ENCODE data around the gene TSSK3. TPM values are rescaled to one million over a fixed set of nuclear protein-coding genes. Genes with fewer than 3 reads are reported as not detected.

TSSK3 gene
- total RNA-seq, 1 experiment from 2014 or later = not detected

GRCh38 chr1:32404946-32405345 lies 42.6 kb downstream of the TSSK3 start:
- Histone ChIP-seq H3F3A (ENCODE audit: low read length, unreplicated experiment) (no peaks in the 10 kb centered on the region), H3K79me2 (ENCODE audit: low read length) (no peaks in the 10 kb centered on the region), H3K4me2 (ENCODE audit: low read length) (no peak overlapping the region), H2AFZ (ENCODE audit: low read length) (no peak overlapping the region), H3K9me3 (ENCODE audit: low read length) (no peaks in the 10 kb centered on the region), H3K27ac (ENCODE audit: low read length) (no peak overlapping the region), H3K4me1 (ENCODE audit: insufficient read depth, low read length) (peaks cover 4% of the 10 kb centered on the region; the same call in 1 of the 2 replicates), H4K20me1 (ENCODE audit: low read length) (no peaks in the 10 kb centered on the region), H3K9ac (ENCODE audit: low read length) (no peak overlapping the region), H3K27me3 (ENCODE audit: low read length) (no peaks in the 10 kb centered on the region), H3K36me3 (ENCODE audit: low read depth, low read length) (no peaks in the 10 kb centered on the region), H3K4me3 (ENCODE audit: low read length) (no peak overlapping the region), H3K9me2 (replicated peaks; ENCODE audit: low read length) (no peaks in the 10 kb centered on the region)
- ATAC-seq = no peak
- no TSS peak for BruUV-seq (replicated peaks)
- CTCF ChIA-PET = no interaction called here
- TF ChIP-seq EZH2phosphoT487 (IDR thresholded peaks at IDR 0.05; ENCODE audit: borderline replicate concordance, low read length) (no peak), EZH2 (IDR thresholded peaks at IDR 0.05; ENCODE audit: low read length, unreplicated experiment) (no peak), CTCF (conservative IDR thresholded peaks at IDR 0.05; ENCODE audit: low read depth, low read length) (no peak)
- no peak for DNase-seq
- POLR2A ChIA-PET (ENCODE audit: unreplicated experiment) = no interaction called here
- intact Hi-C loops (cut with micrococcal nuclease) = no loop called here

- no peak overlapping the region for H3K9ac ChIP-seq (ENCODE audit: low read length)
- DNase-seq (peak; percentile 30), ATAC-seq (no peak)
- BruUV-seq (replicated peaks) = no TSS peak
- H3K9me3 ChIP-seq (ENCODE audit: low read length) = no peaks in the 10 kb centered on the region
- H3F3A ChIP-seq (ENCODE audit: low read length, unreplicated experiment) = no peaks in the 10 kb centered on the region
- no peaks in the 10 kb centered on the region for H3K79me2 ChIP-seq (ENCODE audit: low read length)
- no peak overlapping the region for H3K4me3 ChIP-seq (ENCODE audit: low read length)
- ChIA-PET CTCF (no interaction called here), POLR2A (ENCODE audit: unreplicated experiment) (no interaction called here)
- no peak overlapping the region for H3K4me2 ChIP-seq (ENCODE audit: low read length)
- no peaks in the 10 kb centered on the region for H4K20me1 ChIP-seq (ENCODE audit: low read length)
- intact Hi-C loops (cut with micrococcal nuclease) = no loop called here
- H3K27ac ChIP-seq (ENCODE audit: low read length) = no peak overlapping the region
- H2AFZ ChIP-seq (ENCODE audit: low read length) = no peak overlapping the region
- H3K27me3 ChIP-seq (ENCODE audit: low read length) = no peaks in the 10 kb centered on the region
- H3K4me1 ChIP-seq (ENCODE audit: insufficient read depth, low read length) = peaks cover 4% of the 10 kb centered on the region; the same call in 1 of the 2 replicates
- TF ChIP-seq EZH2 (IDR thresholded peaks at IDR 0.05; ENCODE audit: low read length, unreplicated experiment) (no peak), EZH2phosphoT487 (IDR thresholded peaks at IDR 0.05; ENCODE audit: borderline replicate concordance, low read length) (no peak), CTCF (conservative IDR thresholded peaks at IDR 0.05; ENCODE audit: low read depth, low read length) (no peak)
- no peaks in the 10 kb centered on the region for H3K9me2 ChIP-seq (replicated peaks; ENCODE audit: low read length)
- no peaks in the 10 kb centered on the region for H3K36me3 ChIP-seq (ENCODE audit: low read depth, low read length)
These were observed 43.5 kb downstream of the TSSK3 start for GRCh38 chr1:32405672-32406467.

GRCh38 chr1:32406629-32407111 lies 44.3 kb downstream of the TSSK3 start:
- BruUV-seq (replicated peaks) = no TSS peak
- Histone ChIP-seq H3K4me1 (ENCODE audit: insufficient read depth, low read length) (no peaks in the 10 kb centered on the region; the same call in 1 of the 2 replicates), H3K27me3 (ENCODE audit: low read length) (no peaks in the 10 kb centered on the region), H3K9me2 (replicated peaks; ENCODE audit: low read length) (no peaks in the 10 kb centered on the region), H3K27ac (ENCODE audit: low read length) (no peak overlapping the region), H3F3A (ENCODE audit: low read length, unreplicated experiment) (no peaks in the 10 kb centered on the region), H3K4me2 (ENCODE audit: low read length) (no peak overlapping the region), H4K20me1 (ENCODE audit: low read length) (no peaks in the 10 kb centered on the region), H3K79me2 (ENCODE audit: low read length) (no peaks in the 10 kb centered on the region), H3K36me3 (ENCODE audit: low read depth, low read length) (no peaks in the 10 kb centered on the region), H3K4me3 (ENCODE audit: low read length) (no peak overlapping the region), H3K9ac (ENCODE audit: low read length) (no peak overlapping the region), H3K9me3 (ENCODE audit: low read length) (no peaks in the 10 kb centered on the region), H2AFZ (ENCODE audit: low read length) (no peak overlapping the region)
- POLR2A ChIA-PET (ENCODE audit: unreplicated experiment) = no interaction called here
- intact Hi-C loops (cut with micrococcal nuclease) = no loop called here
- CTCF ChIA-PET = no interaction called here
- DNase-seq (peak; percentile 63), ATAC-seq (peak; percentile 55)
- no peak for TF ChIP-seq EZH2phosphoT487 (IDR thresholded peaks at IDR 0.05; ENCODE audit: borderline replicate concordance, low read length)
- TF ChIP-seq EZH2 (IDR thresholded peaks at IDR 0.05; ENCODE audit: low read length, unreplicated experiment) = no peak
- TF ChIP-seq CTCF (conservative IDR thresholded peaks at IDR 0.05; ENCODE audit: low read depth, low read length) = no peak
